Endodermal cell (in vitro differentiated cells): ENCODE data around the gene SUSD6. TPM values are rescaled to one million over a fixed set of nuclear protein-coding genes. Genes with fewer than 3 reads are reported as not detected.

Experiments used
- DNase-seq: peaks from one replicate; pipeline ENCODE4 v3.0.0-alpha.2; 2017
- H3K27ac ChIP-seq: 2 replicates; pipeline ENCODE4 v1.5.1; 2013; ENCODE audit warnings: mild to moderate bottlenecking, low read depth, low read length, moderate library complexity
- H3K27me3 ChIP-seq: 2 replicates; pipeline ENCODE4 v1.6.1; 2013; ENCODE audit warnings: mild to moderate bottlenecking, low read length, moderate library complexity; ENCODE audit not compliant: insufficient read depth, control insufficient read depth, poor library complexity, severe bottlenecking
- H3K36me3 ChIP-seq: 2 replicates; pipeline ENCODE4 v1.7.0; 2013; ENCODE audit warnings: mild to moderate bottlenecking, low read length, moderate library complexity; ENCODE audit not compliant: control insufficient read depth, insufficient read depth
- H3K4me1 ChIP-seq: one replicate; pipeline ENCODE4 v1.7.0; 2013; ENCODE audit warnings: low read length; ENCODE audit not compliant: control insufficient read depth, insufficient read depth
- H3K4me3 ChIP-seq: 2 replicates; pipeline ENCODE4 v1.5.1; 2013; ENCODE audit warnings: mild to moderate bottlenecking, low read length, moderate library complexity
- H3K9ac ChIP-seq: 2 replicates; pipeline ENCODE4 v1.6.1; 2013; ENCODE audit warnings: mild to moderate bottlenecking, low read length, moderate library complexity; ENCODE audit not compliant: poor library complexity, severe bottlenecking; ENCODE audit errors: extremely low read depth
- H3K9me3 ChIP-seq: 2 replicates; pipeline ENCODE4 v1.6.1; 2013; ENCODE audit warnings: mild to moderate bottlenecking, low read length, moderate library complexity; ENCODE audit not compliant: control insufficient read depth
- H3K27ac Mint-ChIP-seq: 2 replicates; pipeline ENCODE4 v1.8.0; 2020; ENCODE audit warnings: mixed read lengths
- H3K27me3 Mint-ChIP-seq: 2 replicates; pipeline ENCODE4 v1.8.0; 2021; ENCODE audit warnings: mild to moderate bottlenecking, mixed read lengths; ENCODE audit not compliant: insufficient read depth
- H3K36me3 Mint-ChIP-seq: 2 replicates; pipeline ENCODE4 v1.8.0; 2020; ENCODE audit warnings: low read depth, mixed read lengths
- H3K4me1 Mint-ChIP-seq: 2 replicates; pipeline ENCODE4 v1.8.0; 2020; ENCODE audit warnings: mixed read lengths
- H3K4me3 Mint-ChIP-seq: 2 replicates; pipeline ENCODE4 v1.8.0; 2020; ENCODE audit warnings: mild to moderate bottlenecking, moderate library complexity, mixed read lengths
- H3K9me3 Mint-ChIP-seq: 2 replicates; pipeline ENCODE4 v1.8.0; 2020; ENCODE audit warnings: mild to moderate bottlenecking, mixed read lengths
- WGBS, 2 experiments: methylation state at CpG; one replicate each; pipeline versions ENCODE4 v1.1.5 to v1.1.7; 2013; ENCODE audit warnings: missing lambda C conversion rate in 2 of 2, mixed read lengths in 1 of 2; ENCODE audit not compliant: insufficient coverage in 1 of 2, insufficient read length in 1 of 2; 5-methylcytosine and 5-hydroxymethylcytosine counted together
- total RNA-seq, 2 donors: library from RNA; stranded (reverse); fragmentation: NEBNext Ultra II Directional in 1 of 2; extraction: Animal tissue kit (Norgen Biotek cat#: 25700) in 1 of 2; gene quantifications; 2 replicates in 1 of 2; 3 replicates in 1 of 2; pipeline ENCODE4 v1.2.1, GENCODE V29; 2021
- TF ChIP-seq, protein P1 (sequence below): fragments of 200-600 bp; sonication (generic); conservative IDR thresholded peaks from 2 replicates; pipeline ENCODE4 v1.5.0; 2021; ENCODE audit warnings: antibody characterized with exemption, mild to moderate bottlenecking

SUSD6 gene
- total RNA-seq, 2 donors from 2014 or later = 5.7 to 5.9 TPM

DNA sequence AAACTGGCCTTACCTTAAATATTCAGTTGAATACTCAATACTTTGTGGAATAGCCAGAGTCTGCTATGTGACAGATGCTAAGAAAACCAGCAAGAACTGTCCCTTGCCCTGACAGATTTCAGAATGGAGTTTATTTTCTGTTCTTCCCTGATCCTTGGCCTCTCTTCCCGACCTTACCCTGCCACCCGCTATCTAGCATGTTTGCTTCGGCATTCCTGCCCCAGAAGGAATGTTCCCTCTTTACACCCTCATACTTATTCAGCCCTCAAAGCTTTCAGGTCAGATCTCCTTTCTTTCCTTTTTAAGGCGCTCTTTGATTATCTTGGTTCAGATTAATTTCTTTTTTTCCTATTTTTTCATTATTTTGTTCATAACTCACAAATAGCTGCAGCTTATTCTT, 21.8 kb downstream of the SUSD6 start:
- no peak overlapping the region for H3K9ac ChIP-seq
- no peaks in the 10 kb centered on the region for H3K9me3 Mint-ChIP-seq
- no peak overlapping the region for H3K27ac ChIP-seq
- H3K4me1 ChIP-seq = peaks cover 19% of the 10 kb centered on the region
- H3K4me1 Mint-ChIP-seq = peaks cover 67% of the 10 kb centered on the region
- no peak overlapping the region for H3K4me3 ChIP-seq
- DNase-seq = no peak
- H3K27ac Mint-ChIP-seq = no peak overlapping the region
- H3K4me3 Mint-ChIP-seq = no peak overlapping the region
- H3K36me3 ChIP-seq = no peaks in the 10 kb centered on the region
- H3K27me3 Mint-ChIP-seq = no peaks in the 10 kb centered on the region
- 60 to 65% methylated on average over 3 of the region's 4 CpGs for WGBS, 2 experiments
- H3K36me3 Mint-ChIP-seq = no peaks in the 10 kb centered on the region
- H3K27me3 ChIP-seq = no peaks in the 10 kb centered on the region
- H3K9me3 ChIP-seq = no peaks in the 10 kb centered on the region
- TF ChIP-seq, protein P1, sequence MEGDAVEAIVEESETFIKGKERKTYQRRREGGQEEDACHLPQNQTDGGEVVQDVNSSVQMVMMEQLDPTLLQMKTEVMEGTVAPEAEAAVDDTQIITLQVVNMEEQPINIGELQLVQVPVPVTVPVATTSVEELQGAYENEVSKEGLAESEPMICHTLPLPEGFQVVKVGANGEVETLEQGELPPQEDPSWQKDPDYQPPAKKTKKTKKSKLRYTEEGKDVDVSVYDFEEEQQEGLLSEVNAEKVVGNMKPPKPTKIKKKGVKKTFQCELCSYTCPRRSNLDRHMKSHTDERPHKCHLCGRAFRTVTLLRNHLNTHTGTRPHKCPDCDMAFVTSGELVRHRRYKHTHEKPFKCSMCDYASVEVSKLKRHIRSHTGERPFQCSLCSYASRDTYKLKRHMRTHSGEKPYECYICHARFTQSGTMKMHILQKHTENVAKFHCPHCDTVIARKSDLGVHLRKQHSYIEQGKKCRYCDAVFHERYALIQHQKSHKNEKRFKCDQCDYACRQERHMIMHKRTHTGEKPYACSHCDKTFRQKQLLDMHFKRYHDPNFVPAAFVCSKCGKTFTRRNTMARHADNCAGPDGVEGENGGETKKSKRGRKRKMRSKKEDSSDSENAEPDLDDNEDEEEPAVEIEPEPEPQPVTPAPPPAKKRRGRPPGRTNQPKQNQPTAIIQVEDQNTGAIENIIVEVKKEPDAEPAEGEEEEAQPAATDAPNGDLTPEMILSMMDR = no peak

DNA sequence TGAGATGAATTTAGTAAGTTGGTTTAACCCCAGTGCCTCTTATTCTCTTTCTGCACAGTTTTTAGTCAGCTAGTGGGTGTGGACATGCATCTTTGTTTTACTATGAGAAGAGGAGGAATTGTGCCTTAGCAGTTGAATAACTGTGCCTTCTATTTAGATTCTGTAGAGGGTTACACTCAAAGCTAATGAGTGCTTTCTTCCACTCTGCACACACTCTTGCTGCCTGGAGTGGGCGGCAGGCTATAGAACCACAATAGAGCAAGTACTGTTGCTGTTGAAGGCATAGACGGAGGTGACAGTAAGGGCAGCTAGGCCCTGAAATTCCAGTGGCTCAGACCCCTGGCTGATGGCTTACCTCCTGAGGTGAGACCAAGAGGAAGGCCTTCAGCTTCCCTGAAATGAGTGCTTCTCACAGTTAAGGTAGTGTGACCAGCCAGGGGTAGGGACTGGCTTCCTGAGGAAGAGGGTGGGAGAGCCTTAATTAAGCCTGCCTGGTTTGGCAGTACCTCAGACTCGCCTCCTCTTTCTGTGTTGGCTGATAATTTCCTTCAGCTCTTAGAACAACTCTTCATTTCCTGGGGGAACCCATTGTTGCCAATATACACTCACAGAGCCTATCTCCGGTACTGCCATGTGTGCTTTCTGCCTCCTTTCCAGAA, 24.7 kb downstream of the SUSD6 start:
- Mint-ChIP-seq H3K4me3 (no peak overlapping the region), H3K27ac (no peak overlapping the region)

DNA sequence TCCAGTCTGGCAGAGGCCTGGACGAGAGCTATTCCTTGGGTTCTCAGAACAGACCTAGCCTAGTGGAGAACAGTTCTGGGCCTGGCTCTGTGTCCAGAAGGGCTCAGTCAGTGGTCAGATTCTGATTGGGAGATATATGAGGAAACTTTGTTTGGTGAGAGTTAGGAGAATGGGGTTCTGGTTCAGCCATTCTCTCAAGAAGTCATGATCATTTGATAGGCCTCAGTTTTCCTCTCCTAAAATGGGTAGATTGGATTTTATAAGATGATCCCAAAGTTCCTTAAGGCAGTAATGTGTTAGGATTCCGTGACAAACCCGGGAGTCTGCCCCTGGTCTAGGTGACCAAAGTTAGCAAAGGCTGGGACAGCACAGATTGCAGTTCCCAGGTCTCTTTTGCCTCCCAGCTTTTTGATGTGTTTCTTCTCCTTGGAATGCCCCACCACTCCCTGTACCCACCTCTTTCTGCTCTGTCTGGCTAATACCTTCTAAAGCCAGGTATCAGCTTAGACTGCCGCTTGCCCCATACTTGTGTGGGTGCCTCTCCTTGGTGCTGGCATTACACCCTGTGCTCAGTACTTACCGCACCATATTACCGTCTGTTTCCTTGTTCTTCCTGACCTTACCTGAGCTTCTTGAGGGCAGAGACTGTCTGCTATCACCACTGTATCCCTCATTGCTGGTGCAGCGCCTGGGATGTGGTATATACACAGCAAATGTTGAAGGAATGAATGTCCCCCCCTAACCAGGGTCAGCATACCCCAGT, 25.5 kb downstream of the SUSD6 start:
- 88 to 98% methylated on average over 5 to 7 of the region's 7 CpGs for WGBS, 2 experiments
- TF ChIP-seq, protein P1 = no peak
- H3K9me3 ChIP-seq = peaks cover 16% of the 10 kb centered on the region
- Mint-ChIP-seq H3K27ac (peak overlapping the region; percentile 24), H3K4me3 (no peak overlapping the region), H3K27me3 (peaks cover 1% of the 10 kb centered on the region), H3K4me1 (peaks cover 50% of the 10 kb centered on the region), H3K9me3 (peaks cover 15% of the 10 kb centered on the region), H3K36me3 (peaks cover 6% of the 10 kb centered on the region)
- H3K27ac ChIP-seq = peak overlapping the region; percentile 22
- H3K36me3 ChIP-seq = peaks cover 2% of the 10 kb centered on the region
- DNase-seq = no peak
- H3K27me3 ChIP-seq = no peaks in the 10 kb centered on the region
- H3K4me1 ChIP-seq = peaks cover 17% of the 10 kb centered on the region
- H3K9ac ChIP-seq = no peak overlapping the region
- H3K4me3 ChIP-seq = no peak overlapping the region

More for the DNA sequence above, 24.7 kb downstream of the SUSD6 start:
- H3K27me3 Mint-ChIP-seq = peaks cover 1% of the 10 kb centered on the region
- Histone ChIP-seq H3K9me3 (peaks cover 8% of the 10 kb centered on the region), H3K36me3 (no peaks in the 10 kb centered on the region), H3K9ac (no peak overlapping the region), H3K4me1 (peaks cover 22% of the 10 kb centered on the region), H3K4me3 (no peak overlapping the region), H3K27ac (peak overlapping the region; percentile 3), H3K27me3 (no peaks in the 10 kb centered on the region)
- peaks cover 3% of the 10 kb centered on the region for H3K36me3 Mint-ChIP-seq
- H3K9me3 Mint-ChIP-seq = peaks cover 8% of the 10 kb centered on the region
- no peak for DNase-seq
- WGBS, 2 experiments = 93 to 94% methylated on average over 3 to 4 of the region's 4 CpGs
- TF ChIP-seq, protein P1 = no peak
- H3K4me1 Mint-ChIP-seq = peaks cover 56% of the 10 kb centered on the region
